Colonic mucosa (tissue), 4 donors: ENCODE results near the gene WNT1. TPM values are rescaled to one million over a fixed set of nuclear protein-coding genes. Genes with fewer than 3 reads are reported as not detected.

ENCODE experiments used
- DNase-seq: peaks from one replicate; pipeline ENCODE4 v3.0.0-alpha.2; 2020
- H3K27ac ChIP-seq: fragments of 200-600 bp; one replicate; pipeline ENCODE4 v1.8.0; 2021
- H3K27me3 ChIP-seq: fragments of 200-600 bp; one replicate; pipeline ENCODE4 v1.8.0; 2021
- H3K36me3 ChIP-seq: fragments of 200-600 bp; one replicate; pipeline ENCODE4 v1.8.0; 2021
- H3K4me1 ChIP-seq: fragments of 200-600 bp; one replicate; pipeline ENCODE4 v1.8.0; 2021; ENCODE audit warnings: mild to moderate bottlenecking
- H3K4me3 ChIP-seq: fragments of 200-600 bp; one replicate; pipeline ENCODE4 v1.8.0; 2021
- H3K9ac ChIP-seq, 2 donors: one replicate each; pipeline ENCODE4 v1.7.0; 2013; ENCODE audit warnings: control low read depth in 2 of 2, low read depth in 2 of 2, low read length in 2 of 2
- H3K9me3 ChIP-seq: fragments of 200-600 bp; one replicate; pipeline ENCODE4 v1.8.0; 2021
- intact Hi-C: fragments of 100-400 bp; cut with DNase I; formaldehyde crosslinking; loops from one replicate; pipeline ENCODE4 v1.14.1; 2022
- total RNA-seq, 2 donors: library from RNA; stranded (reverse); fragmentation: NEBNext Ultra II Directional in 1 of 2; extraction: Animal tissue kit (Norgen Biotek cat#: 25700) in 1 of 2; gene quantifications; one replicate each; pipeline ENCODE4 v1.2.1, GENCODE V29; 2021
- TF ChIP-seq, protein P1 (sequence below): fragments of 200-600 bp; IDR thresholded peaks from one replicate; pipeline ENCODE4 v1.8.0; 2022; ENCODE audit warnings: antibody characterized with exemption, mild to moderate bottlenecking
- donor health status: healthy.
- donor health status: DM: no; HTN: no; CAD: no.
- donor health status: DM: no; HTN: no; CAD: no.

WNT1 gene
- total RNA-seq, 2 donors from 2014 or later = not detected

DNA sequence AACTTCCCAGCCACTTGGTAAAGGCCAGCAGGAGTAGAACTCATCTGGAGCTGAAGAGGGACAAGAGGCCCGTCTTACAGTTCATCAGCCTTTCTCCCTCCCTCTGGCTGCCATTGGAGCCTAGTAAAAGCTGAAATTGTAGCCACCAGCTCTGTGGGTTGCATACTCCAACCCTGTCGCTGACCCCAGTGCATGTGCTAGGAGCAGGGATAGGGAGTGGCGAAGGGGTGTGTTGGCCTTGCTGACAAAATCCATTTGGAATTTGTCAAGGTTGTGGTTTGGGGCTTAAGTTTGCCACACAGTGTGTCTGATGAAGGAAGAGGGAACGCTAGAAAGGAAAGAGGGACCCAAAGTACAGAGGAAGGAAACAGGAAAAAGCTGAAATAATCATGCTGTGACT is 16.8 kb upstream of the WNT1 start:
- TF ChIP-seq, protein P1, sequence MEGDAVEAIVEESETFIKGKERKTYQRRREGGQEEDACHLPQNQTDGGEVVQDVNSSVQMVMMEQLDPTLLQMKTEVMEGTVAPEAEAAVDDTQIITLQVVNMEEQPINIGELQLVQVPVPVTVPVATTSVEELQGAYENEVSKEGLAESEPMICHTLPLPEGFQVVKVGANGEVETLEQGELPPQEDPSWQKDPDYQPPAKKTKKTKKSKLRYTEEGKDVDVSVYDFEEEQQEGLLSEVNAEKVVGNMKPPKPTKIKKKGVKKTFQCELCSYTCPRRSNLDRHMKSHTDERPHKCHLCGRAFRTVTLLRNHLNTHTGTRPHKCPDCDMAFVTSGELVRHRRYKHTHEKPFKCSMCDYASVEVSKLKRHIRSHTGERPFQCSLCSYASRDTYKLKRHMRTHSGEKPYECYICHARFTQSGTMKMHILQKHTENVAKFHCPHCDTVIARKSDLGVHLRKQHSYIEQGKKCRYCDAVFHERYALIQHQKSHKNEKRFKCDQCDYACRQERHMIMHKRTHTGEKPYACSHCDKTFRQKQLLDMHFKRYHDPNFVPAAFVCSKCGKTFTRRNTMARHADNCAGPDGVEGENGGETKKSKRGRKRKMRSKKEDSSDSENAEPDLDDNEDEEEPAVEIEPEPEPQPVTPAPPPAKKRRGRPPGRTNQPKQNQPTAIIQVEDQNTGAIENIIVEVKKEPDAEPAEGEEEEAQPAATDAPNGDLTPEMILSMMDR = no peak
- H3K9me3 ChIP-seq = no peaks in the 10 kb centered on the region
- H3K36me3 ChIP-seq = no peaks in the 10 kb centered on the region
- no peaks in the 10 kb centered on the region for H3K27me3 ChIP-seq
- no peak overlapping the region for H3K9ac ChIP-seq
- intact Hi-C loops = no loop called here
- no peak overlapping the region for H3K27ac ChIP-seq
- H3K4me3 ChIP-seq = no peak overlapping the region
- no peaks in the 10 kb centered on the region for H3K4me1 ChIP-seq
- DNase-seq = no peak

DNA sequence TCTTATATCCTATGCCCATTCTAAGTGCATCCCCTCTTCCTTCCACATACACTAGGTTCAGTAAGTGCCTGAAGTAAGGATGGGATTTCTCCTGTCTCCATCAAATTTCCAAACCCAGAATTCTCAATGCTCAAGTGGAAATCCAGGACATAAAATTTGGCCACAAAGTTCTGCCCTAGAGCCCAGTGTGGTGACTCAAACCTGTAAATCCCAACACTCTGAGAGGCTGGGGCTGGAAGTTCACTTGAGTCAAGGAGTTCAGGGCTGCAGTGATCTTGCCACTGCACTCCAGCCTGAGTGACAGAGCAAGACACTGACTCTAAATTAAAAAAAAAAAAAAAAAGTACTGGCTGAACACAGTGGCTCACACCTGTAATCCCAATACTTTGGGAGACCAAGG is 16.3 kb upstream of the WNT1 start:
- H3K9ac ChIP-seq = no peak overlapping the region
- no peaks in the 10 kb centered on the region for H3K9me3 ChIP-seq
- H3K27ac ChIP-seq = no peak overlapping the region
- H3K4me3 ChIP-seq = no peak overlapping the region
- H3K4me1 ChIP-seq = no peaks in the 10 kb centered on the region
- no peak for DNase-seq
- intact Hi-C loops = no loop called here
- H3K36me3 ChIP-seq = no peaks in the 10 kb centered on the region
- TF ChIP-seq, protein P1 = no peak
- no peaks in the 10 kb centered on the region for H3K27me3 ChIP-seq

DNA sequence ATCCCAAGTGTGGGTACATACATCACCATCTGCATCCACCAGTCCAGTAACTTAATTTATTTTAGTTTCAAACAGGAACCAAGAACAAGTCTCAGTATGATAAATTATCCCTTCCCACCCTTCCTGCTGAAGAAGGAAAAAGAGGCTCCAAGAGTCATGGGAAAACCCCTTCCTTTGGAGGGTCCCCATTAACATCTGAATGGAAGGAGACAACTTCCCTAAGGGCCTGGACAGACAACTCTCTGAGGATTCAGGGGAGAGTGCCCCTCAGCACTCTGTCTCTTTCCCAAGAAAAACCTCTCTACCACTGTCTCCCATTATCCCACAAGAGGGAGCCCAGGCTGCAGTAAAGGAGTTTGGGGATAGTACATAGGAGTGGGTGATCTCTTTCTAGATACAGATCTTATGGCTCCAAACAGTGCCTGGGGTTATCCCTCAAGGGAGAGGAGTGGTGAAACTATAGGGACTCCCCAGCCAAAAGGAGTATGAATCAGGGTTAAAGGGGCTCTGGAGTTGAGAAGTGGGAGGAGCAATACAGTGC is 12.8 kb upstream of the WNT1 start:
- H3K27me3 ChIP-seq = peaks cover 6% of the 10 kb centered on the region
- H3K9ac ChIP-seq = no peak overlapping the region
- no peaks in the 10 kb centered on the region for H3K36me3 ChIP-seq
- TF ChIP-seq, protein P1 = no peak
- no peak overlapping the region for H3K4me3 ChIP-seq
- no peak for DNase-seq
- H3K4me1 ChIP-seq = peaks cover 15% of the 10 kb centered on the region
- no peak overlapping the region for H3K27ac ChIP-seq
- intact Hi-C loops = no loop called here
- no peaks in the 10 kb centered on the region for H3K9me3 ChIP-seq

DNA sequence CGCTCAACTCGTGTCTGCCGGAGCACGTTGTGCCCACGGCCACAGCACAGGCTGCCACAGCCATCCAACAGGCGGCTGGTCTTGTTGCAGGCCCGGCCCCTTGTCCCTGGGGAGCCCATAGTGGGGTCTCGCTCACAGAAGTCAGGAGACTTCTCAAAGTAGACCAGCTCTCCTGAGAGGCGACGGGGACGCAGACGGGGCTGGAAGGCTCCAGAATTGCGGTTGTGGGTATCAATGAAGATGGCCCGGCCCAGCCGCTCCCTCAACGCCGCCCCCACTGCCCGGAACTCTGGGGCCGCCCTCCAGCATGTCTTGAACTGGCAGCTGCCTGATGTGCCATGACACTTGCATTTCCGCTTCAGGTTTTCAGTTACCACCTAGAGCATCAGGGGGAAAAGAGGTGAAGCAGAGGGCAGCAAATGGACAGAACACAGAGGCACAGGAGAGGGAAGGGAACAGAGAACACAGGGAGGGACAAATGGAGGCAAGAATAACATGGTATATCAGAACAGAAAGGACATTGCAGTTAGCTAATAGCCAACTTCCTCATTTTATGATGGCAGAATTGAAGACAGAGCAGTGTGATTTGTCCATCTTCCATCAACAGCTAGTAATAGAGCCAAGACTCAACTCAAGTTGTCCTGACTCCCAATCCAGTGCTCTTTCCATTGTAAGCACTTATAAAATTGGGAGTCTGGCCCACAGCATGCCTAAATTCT is 11.8 kb upstream of the WNT1 start:
- TF ChIP-seq, protein P1 = no peak
- peaks cover 16% of the 10 kb centered on the region for H3K27me3 ChIP-seq
- no peaks in the 10 kb centered on the region for H3K9me3 ChIP-seq
- no peak overlapping the region for H3K4me3 ChIP-seq
- DNase-seq = no peak
- no peaks in the 10 kb centered on the region for H3K36me3 ChIP-seq
- H3K4me1 ChIP-seq = peaks cover 20% of the 10 kb centered on the region
- intact Hi-C loops = no loop called here
- no peak overlapping the region for H3K27ac ChIP-seq
- no peak overlapping the region for H3K9ac ChIP-seq

DNA sequence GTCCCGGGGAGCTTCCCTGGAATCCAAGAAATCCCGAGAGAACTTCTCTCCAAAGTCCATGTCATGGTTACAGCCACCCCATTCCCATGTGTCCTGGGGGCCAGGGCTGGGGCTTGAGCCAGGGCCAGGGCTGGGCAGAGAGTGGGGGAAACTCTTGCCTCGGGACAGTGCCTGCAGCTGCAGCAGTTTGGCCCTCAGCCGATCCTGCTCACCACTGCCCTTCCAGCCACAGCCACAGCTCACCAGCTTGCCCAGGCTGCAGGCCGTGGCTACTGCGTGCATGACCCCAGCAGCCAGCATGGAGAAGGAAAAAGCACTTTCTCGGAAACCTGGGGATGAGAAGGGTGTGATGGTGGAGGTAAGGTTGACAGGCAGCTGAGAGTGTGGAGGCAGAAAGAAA is 10.1 kb upstream of the WNT1 start:
- TF ChIP-seq, protein P1 = no peak
- no peak overlapping the region for H3K9ac ChIP-seq

More for the DNA sequence above, 10.1 kb upstream of the WNT1 start:
- Histone ChIP-seq H3K27me3 (peaks cover 33% of the 10 kb centered on the region), H3K36me3 (no peaks in the 10 kb centered on the region), H3K9me3 (no peaks in the 10 kb centered on the region), H3K27ac (no peak overlapping the region), H3K4me3 (no peak overlapping the region), H3K4me1 (peaks cover 20% of the 10 kb centered on the region)
- DNase-seq = no peak
- intact Hi-C loops = no loop called here
